ENCODE measurements around the gene CLDN6.
"Not testable (repeated sequence)": the region's sequence is repeated elsewhere in the genome, so short reads cannot be mapped to it uniquely, and the experiment has no call there.

Gene CLDN6, protein sequence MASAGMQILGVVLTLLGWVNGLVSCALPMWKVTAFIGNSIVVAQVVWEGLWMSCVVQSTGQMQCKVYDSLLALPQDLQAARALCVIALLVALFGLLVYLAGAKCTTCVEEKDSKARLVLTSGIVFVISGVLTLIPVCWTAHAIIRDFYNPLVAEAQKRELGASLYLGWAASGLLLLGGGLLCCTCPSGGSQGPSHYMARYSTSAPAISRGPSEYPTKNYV

DNA sequence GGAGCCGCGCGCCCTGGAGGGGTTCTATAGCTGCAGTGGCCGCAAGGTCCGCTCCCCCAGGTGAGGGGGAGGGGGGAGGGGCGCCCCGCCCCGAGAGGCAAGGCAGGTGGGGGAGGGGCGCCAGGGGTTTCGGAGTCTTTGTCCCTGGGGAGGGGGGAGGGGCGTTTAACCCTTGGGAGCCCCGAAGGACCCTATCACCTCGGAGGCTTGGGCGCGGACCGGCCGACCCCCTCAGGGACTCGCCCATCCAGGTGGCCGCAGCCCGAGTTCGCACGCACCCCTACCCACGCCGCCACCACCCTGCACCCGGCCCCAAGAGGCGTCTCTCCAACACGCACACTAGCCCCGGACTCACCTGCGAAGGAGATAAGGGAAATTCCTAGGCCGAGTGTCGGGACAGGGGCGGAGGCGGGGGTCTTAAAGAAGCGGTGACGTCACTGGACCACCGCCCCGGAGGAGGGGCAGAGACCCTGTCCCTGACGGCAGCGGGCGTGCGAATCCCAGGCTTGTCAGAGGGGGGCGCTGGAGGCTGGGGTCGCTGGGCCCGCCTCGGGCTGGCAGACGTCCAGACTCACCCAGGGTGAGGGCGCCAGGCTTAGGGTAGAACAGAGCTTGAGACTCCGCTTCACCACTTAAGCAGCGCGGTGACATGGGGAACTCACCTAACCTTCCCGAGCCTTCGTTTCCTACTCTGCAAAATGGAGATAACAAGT, at the start of gene CLDN6:
TSS of gene CLDN6 (minus strand) at position 390 of the 713 bp plus-strand sequence. CDS start 2,162 bp downstream, outside the sequence.
- DNase-seq: peak; percentile 43 to 55

DNA sequence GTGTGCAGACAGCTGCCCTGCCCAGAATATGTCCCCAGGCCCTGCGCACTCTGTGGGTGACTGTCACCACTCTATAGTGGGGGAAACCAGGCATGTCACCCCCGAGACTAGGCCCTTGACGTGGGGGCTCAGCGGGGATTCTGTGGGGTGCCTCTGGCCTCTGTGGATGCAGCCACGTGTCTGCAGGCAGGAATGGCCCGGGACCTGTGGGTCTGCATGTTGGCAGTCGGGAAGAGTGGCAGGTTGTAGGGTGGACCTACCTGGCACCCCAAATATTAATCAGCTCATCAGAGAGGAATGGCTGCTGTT, 48.4 kb upstream of the CLDN6 start:
- peak in 1 of 2 experiments; percentile 37 for DNase-seq

DNA sequence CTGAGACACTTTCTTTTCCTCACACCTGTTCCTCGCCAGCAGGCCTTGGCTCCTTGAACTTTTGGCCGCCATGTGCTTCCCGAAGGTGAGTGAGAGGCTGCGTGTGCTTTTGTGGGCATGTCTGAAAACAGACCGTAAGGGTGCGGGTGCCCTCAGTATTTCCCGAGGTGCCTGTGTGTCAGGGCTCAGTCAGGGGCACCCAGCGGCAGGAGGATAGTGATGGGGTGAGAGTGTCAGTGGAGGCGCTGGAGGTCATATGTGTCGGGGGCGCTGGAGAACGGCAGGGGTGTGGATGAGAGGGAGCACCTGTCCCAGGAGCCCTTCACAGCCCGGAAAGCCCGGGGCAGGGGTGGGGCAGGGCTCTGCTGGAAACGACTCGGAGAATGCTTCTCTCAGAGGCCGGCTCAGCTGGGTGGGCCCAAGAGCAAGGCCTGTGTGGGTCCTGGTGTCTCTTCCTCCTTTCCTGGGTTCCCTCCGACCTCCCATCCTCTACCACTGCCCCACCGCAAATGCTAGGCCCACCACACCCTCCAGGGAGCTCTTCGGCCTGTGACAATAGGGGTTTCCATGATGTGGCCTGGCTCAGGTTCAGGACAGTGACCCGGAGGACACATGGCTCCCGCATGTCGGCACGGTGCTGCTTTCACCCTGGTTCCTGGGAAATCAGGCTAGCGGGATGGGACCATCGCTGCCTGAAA, 47.9 kb upstream of the CLDN6 start:
- DNase-seq: peak in 1 of 2 experiments; percentile 46

DNA sequence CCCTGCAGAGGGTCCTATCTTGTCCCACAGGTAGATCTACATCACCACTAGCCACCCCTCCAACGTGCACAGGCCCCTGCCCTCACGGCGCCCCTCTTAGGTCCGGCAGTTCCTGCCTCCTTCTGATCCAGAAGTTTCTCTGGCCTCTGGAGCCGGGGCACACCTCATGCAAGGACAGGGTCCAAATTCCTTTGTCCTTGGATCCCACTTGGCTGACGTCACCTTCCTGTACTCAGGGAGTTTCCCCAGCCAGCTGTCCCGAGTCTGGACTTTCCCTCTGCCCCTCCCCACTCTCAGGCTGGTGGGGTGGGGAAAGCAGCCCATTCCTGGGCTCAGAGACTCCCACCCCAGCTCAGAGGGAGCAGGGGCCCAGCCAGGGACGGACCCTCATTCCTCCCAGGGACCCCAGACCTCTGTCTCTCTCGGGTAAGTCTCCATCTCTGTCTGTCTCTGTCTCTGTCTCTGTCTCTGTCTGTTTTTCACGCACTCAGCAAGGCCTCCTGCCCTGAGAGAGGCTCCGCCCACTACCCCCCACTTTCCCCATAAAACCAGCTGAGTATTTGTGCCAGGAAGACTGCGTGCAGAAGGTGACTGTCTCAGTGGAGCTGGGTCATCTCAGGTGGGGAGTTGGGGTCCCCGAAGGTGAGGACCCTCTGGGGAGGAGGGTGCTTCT, 47.2 kb upstream of the CLDN6 start, which contains the start of gene IL32:
TSS of gene IL32 (plus strand) at position 572 of the 673 bp plus-strand sequence. CDS start 172 bp downstream, outside the sequence.
- peak; percentile 85 to 89 for DNase-seq

DNA sequence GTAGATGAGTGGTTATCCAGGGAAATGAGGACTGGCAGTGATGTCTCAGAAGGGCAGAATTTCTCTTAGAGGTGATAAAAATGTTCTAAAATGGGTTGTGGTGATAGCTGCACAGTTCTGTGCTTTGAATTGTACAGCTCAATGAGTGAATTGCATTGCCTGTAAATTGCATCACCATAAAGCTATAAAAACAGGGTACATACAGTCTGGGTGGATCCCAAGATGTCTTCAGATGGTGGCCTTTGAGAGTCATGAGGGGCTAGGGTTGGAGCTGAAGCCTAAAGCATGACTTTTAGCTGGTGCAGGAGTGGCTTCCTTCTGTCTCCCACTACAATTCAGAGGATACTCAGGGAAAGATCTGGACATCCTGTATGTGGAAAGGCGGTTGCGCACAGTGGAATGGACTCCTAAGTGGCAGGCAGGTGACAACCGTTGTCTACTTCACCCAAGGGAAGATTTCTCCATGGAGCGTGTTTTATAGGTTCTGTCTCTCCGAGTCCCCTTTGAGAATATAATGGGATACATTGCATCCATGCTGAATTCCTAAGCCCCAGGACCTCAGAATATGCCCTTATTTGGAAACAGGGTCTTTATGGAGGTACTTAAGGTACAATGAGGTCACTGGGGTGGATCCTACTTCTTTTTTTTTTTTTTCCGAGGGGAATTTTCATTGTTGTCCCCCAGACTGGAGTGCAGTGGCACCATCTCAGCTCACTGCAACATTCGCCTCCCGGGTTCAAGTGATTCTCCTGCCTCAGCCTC, 45.8 kb upstream of the CLDN6 start:
- DNase-seq: no peak

DNA sequence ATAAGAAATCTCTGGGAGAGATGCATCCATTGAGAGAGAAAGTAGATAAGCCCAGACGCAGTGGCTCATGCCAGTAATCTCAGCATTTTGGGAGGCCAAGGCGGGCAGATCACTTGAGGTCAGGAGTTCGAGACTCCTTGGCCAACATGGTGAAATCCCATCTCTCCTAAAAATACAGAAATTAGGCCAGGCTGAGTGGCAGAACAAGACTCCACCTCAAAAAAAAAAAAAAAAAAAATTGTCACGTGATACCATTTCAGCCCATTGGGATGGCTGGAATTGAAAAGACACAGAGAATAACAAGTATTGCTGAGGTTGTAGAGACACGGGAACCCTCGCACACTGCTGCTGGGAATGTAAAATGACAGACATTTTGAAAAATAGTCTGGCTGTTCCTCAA, 44.6 kb upstream of the CLDN6 start:
- DNase-seq: no peak

DNA sequence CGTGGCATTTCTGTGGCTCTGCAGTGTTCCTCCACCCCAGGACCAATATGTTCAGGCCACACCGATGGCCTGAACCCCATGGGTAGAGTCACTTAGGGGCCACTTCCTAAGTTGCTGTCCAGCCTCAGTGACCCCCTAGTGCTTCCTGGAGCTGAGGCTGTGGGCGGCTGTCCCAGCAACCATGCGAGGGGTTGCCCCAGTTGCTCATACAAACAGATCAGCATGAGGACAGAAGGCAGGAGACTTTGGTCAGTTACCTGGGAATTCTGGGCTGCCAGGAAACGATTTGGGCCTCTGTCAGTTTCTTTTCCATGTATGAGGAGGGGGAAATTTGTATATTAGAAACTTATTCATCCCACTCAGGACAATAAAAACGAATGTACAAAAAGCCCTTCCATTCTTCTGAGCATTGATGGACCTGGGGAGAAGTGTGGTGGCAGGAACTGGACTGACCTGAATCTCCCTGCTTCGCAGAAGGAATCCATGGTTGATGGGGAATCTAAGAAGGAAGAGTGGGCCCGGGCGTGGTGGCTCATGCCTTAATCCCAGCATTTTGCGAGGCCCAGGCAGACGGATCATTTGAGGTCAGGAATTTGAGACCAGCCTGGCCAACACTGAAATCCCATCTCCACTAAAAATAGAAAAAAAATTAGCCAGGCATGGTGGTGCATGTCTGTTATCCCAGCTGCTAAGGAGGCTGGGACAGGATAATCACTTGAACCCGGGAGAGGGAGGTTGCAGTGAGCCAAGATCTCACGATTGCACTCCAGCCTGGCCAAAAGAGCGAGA, 42.5 kb upstream of the CLDN6 start:
- no peak for DNase-seq

DNA sequence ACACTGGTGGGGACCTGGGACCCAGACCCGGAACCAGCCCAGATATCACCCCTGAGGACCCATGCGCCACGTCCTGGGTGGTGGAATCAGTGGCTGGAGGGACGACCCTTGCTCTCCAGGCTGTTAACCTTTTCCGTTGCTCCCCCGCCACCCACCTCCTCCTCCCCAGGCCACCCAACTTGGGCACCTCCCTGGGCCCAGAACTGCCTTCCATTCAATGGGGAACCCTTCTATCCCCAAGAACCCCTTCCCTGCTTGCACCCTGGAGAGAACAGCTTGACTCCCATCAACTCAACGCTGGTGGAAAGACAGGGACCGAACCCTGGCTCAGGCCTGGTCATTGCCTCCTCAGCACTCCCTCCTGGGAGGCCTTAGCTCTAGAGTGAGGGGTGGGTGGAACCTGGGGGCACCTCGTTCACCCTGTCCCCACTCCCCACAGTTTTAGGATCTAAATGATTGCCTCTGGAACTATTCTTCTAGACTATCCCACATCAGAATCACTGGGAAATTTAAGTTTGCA, 41.8 kb upstream of the CLDN6 start:
- no peak for DNase-seq

DNA sequence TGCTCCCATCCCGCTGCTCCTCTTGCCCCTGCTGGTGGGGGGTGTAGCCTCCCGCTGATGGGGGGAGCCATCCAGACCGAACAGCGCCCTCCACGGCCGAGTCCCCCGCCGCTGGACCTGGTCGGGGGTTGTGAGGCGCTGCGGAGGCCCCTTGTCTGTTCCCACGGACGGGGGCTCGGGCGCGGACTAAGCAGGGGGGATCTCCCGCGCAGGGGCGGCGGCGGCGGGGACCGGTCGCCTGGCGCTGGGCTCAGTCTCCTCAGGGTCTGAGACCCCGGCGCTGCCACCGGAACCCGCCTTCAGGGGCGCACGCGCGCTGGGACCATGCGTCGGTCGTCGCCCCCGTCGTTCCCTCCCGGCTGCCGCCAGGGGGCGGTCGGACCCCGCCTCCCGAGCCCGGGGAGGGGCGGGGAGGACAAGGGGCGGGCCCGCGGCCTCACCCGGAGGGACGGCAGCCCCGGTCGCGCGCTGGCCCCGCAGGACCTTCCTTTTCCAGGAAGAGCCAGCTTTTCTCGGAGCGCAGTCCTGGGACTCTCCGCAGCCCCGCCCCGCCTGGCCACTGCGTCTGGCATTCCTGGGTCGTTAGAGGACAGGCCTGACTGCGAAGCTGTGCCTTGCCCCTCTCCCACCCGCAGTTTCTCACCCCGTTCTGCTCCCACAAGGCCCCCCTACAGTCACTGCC, 41.2 kb upstream of the CLDN6 start:
- DNase-seq: peak; percentile 89 to 90

DNA sequence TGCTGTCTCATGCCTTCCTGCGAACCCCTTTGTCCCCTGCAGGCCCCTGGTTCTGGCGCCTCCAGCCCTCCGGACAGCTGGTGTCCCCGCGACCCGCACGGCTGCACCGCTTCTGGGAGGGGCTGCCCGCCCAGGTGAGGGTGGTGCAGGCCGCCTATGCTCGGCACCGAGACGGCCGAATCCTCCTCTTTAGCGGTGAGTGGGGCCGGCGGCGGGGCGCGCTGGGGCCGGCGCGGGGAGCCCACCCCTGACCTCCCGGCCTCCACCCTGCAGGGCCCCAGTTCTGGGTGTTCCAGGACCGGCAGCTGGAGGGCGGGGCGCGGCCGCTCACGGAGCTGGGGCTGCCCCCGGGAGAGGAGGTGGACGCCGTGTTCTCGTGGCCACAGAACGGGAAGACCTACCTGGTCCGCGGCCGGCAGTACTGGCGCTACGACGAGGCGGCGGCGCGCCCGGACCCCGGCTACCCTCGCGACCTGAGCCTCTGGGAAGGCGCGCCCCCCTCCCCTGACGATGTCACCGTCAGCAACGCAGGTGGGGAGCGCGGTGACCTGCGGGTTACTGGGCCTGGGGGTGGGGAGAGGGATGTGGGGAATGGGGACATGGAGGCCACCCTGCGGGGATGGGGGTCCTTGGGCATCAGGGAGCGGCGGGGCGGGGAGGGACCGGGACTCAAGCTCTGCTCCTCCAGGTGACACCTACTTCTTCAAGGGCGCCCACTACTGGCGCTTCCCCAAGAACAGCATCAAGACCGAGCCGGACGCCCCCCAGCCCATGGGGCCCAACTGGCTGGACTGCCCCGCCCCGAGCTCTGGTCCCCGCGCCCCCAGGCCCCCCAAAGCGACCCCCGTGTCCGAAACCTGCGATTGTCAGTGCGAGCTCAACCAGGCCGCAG, 40.4 kb upstream of the CLDN6 start:
- peak; percentile 59 to 66 for DNase-seq

DNA sequence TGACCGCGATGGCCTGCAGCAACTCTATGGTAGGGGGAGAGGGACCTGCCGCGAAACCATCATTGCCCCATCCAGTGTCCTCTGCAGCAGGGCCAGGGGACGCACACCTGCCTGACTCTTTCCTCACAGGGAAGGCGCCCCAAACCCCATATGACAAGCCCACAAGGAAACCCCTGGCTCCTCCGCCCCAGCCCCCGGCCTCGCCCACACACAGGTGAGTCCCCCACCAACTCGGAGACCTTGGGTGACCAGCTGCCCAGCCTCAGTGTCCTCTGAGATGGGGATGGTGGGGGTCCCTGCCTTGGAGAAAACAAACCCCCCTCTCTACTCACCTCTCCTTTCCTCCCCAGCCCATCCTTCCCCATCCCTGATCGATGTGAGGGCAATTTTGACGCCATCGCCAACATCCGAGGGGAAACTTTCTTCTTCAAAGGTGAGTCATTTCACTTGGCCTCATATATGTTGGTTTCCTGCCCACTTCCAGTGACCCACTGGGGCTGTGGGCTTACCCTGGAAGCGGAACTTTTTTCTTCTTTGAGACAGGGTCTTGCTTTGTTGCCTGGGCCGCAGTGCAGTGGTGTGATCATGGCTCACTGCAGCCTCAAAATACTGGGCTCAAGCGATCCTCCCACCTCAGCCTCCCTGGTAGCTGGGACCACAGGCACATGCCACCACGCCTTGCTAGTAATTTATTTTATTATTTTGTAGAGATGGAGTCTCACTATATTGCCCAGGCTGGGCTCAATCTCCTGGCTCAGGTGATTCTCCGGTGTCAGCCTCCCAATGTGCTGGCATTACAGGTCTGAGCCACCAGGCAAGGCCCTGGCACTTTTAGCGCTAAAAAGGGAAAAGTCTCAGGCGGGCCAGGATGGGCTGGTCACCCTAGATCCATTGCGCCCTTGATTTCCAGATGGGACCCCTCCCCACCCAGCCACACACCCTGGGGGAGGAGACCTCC, 39.5 kb upstream of the CLDN6 start:
- no peak for DNase-seq

DNA sequence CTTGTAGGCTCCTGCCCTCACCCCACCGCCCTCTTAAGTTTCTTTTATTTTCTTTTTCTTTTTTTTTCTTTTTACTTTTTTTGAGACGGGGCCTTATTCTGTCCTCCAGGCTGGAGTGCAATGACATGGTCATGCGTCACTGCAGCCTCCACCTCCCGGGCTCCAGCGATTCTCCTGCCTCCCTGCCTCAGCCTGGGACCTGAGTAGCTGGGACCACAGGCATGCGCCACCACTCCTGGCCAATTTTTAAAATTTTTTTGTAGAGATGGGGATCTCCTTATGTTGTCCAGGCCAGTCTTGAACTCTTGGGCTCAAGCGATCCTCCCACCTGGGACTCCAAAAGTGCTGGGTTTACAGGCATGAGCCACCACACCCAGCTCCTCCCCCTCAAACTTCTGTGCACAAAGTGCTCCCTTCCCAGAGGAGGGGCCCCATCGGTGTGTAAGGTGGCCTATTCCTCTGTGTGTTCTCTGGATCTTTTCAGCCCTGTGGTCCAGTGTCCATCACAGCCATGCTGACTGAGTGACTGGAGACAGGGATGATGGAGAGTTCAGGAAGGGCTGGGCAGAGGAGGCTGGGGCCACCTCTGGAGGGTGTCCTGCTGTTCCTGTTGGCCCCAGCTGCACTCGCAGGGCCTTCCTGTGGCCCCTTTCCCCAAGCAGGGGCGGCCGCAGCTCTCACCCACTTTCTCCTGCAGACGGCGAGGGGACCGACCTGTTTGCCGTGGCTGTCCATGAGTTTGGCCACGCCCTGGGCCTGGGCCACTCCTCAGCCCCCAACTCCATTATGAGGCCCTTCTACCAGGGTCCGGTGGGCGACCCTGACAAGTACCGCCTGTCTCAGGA, 38.6 kb upstream of the CLDN6 start:
- no peak for DNase-seq

DNA sequence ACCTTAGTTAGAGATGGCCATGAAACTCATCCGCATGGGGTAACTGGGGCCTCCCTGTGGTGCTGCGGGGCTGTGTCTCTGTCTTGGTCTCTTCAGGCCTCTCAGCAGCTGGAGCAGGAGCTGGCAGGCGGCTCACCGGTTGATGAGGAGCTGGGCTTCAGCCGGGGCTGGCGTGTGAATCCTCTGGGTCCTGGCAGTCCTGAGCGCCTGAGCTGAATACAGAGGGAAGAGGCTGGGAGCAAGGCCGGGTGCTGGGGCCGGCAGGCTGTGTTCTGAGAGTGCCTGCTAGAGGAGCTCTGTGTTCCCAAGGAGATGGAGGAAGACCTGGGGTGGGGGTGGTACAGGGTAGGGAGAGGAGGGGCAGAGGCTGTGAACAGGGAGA, 37.7 kb upstream of the CLDN6 start:
- not testable (repeated sequence) for DNase-seq

DNA sequence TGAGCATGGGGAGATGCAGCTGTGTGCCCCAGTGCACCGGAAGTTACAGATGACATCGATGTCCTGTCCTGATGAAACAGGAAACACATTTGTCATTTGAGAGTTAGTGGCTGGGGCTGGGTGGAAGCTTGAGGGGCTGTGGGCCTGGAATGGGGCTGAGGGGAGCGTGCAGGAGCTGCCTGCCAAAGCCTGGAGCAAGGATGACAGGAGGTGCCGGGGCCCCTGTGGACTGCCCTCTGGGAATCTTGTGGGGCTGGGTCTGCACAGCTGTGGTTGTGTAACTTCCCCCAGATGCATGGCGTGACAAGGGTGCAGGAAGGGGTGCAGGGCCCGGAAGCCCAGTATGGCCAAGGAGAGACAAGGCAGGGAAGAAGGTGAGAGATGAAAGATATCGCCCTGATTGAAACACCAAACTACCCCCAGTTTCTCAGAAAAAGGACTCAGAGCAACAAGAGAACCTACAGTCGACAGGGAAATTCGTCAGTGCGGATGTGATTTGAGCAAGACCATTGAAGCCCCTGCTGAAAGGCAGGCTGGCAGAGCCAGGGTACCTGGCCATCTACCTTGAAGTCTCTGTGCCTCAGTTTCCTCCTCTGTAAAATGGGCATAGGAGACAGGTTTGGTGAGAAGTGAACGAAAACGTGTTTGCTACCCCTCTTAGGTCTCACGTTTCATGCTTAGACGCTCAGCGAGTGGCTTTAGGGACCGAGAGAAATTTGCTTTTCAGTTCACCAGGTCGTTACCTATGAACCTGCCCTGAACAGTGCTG, 37.2 kb upstream of the CLDN6 start:
- DNase-seq: no peak

DNA sequence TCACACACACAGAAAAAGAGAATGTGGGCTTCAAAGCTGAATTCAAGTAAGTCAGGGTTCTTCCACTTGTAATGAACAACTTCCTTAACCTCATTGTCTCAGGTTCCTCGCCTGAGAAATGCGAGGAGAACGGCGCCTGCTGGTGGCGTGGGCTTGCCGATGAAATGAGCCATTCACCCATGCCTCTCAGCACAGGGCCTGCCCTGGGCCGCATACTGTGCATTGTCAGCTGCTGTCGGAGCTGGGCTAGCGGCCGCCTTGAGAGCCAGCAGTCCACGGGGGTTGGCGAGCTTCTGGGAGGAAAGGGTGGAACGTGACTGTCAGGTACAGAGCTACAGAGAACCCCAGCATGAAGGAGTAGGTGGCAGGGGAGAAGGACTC, 35.3 kb upstream of the CLDN6 start:
- not testable (repeated sequence) for DNase-seq

DNA sequence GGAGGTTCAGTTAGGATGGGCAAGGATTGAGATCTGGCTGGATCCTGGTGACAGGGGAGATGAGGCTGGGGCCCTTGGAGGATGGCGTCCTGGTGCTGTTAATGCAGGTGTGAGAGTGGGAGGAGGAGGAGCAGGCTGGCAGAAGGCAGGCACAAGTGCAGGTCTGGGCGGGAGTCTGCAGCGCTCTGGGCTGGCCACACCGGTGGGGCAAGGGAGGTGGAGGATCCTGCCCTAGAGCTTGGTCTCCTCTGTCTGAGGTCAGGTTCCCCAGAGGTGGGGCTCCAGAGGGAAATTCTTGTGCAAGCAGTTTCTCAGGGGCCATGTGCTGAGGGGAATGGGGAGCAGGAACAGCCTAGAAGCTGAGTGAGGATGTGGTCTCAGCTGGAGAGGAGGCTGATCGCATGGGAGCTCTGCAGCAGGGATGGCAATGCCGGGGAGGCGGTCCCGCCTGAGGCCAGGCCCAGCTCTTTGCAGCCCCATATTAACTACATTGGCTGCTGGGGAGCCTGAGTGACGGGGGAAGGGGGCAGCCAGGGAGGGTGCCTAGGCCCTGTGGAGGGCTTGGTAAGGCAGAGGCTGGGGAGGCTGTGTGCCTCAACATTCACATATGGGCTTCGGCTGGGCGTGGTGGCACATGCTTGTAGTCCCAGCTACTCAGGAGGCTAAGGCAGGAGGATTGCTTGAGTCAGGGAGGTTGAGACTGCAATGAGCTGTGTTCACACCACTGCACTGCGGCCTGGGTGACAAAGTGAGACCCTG, 34.8 kb upstream of the CLDN6 start:
- DNase-seq: peak in 1 of 2 experiments; percentile 48

Data from activated CD4-positive, alpha-beta T cell treated with anti-CD3 and anti-CD28 coated beads, Interleukin-2, amount 50 U/mL, for 48 hours (primary cell).